Kidney epithelial cell (primary cell): ENCODE data around the gene TSSC4. TPM values are rescaled to one million over a fixed set of nuclear protein-coding genes. Genes with fewer than 3 reads are reported as not detected.

Experiments used
- DNase-seq: peaks from one replicate; pipeline ENCODE4 v3.0.0-alpha.2; 2010; ENCODE audit warnings: low read depth
- H3K27me3 ChIP-seq: 2 replicates; pipeline ENCODE4 v1.6.0; 2011; ENCODE audit warnings: low read length; ENCODE audit not compliant: control insufficient read depth, insufficient read depth
- H3K36me3 ChIP-seq: 2 replicates; pipeline ENCODE4 v1.5.1; 2011; ENCODE audit warnings: low read length; ENCODE audit not compliant: control insufficient read depth, insufficient read depth
- H3K4me3 ChIP-seq: 2 replicates; pipeline ENCODE4 v1.5.1; 2011; ENCODE audit warnings: low read depth, mild to moderate bottlenecking, control low read depth, low read length
- total RNA-seq: library from RNA; depleted of rRNA; stranded (reverse); fragments of >200 nt; gene quantifications from 2 replicates; pipeline ENCODE4 v1.2.3, GENCODE V29; 2015
- TF ChIP-seq, protein P1 (sequence below): IDR thresholded peaks from 2 replicates; pipeline ENCODE4 v1.5.1; 2011; ENCODE audit warnings: mild to moderate bottlenecking, moderate library complexity, low read length, control low read depth, inconsistent platforms; ENCODE audit not compliant: insufficient read depth, poor library complexity, severe bottlenecking

The TSSC4 gene
- total RNA-seq, 1 donor from 2014 or later = 62.0 TPM

- H3K36me3 ChIP-seq = no peaks in the 10 kb centered on the region
- TF ChIP-seq, protein P1, sequence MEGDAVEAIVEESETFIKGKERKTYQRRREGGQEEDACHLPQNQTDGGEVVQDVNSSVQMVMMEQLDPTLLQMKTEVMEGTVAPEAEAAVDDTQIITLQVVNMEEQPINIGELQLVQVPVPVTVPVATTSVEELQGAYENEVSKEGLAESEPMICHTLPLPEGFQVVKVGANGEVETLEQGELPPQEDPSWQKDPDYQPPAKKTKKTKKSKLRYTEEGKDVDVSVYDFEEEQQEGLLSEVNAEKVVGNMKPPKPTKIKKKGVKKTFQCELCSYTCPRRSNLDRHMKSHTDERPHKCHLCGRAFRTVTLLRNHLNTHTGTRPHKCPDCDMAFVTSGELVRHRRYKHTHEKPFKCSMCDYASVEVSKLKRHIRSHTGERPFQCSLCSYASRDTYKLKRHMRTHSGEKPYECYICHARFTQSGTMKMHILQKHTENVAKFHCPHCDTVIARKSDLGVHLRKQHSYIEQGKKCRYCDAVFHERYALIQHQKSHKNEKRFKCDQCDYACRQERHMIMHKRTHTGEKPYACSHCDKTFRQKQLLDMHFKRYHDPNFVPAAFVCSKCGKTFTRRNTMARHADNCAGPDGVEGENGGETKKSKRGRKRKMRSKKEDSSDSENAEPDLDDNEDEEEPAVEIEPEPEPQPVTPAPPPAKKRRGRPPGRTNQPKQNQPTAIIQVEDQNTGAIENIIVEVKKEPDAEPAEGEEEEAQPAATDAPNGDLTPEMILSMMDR = no peak
- DNase-seq = no peak
- H3K4me3 ChIP-seq = no peak overlapping the region
- H3K27me3 ChIP-seq = peaks cover 4% of the 10 kb centered on the region
Measured at GRCh38 chr11:2426826-2427521, 26.4 kb downstream of the TSSC4 start.

DNA sequence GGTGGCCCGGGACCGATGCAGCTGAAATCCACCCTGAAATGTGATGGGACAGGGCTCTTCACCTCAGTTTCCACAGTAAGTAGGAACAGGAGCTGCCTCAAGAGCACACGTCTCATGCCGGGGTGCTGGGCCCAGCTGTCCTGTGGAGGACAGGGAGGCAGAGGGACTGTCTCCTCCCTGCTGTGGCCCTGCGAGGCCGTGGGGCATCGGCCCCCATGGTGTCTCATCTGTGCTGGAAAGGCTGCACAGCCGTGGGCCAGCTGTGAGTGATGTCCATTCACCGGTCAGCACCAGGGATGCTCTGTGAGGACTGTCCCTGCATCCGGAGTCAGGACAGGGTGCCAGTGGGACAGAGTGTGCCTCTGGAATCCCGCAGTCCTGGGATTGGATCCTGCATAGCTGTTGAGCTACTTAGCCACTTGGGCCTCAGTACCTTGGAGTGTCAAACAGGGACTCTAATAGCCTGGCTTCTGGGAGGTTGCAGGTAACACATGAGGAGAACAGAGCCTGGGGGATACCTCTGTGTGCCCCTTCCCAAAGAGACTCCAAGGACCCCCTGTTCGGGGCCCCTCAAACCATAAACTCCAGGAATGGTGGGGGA lies 27.3 kb downstream of the TSSC4 start:
- DNase-seq = no peak
- TF ChIP-seq, protein P1 = no peak
- Histone ChIP-seq H3K4me3 (no peak overlapping the region), H3K36me3 (no peaks in the 10 kb centered on the region), H3K27me3 (peaks cover 6% of the 10 kb centered on the region)

- peaks cover 6% of the 10 kb centered on the region for H3K27me3 ChIP-seq
Measured at GRCh38 chr11:2428322-2428795, 27.8 kb downstream of the TSSC4 start.

DNA sequence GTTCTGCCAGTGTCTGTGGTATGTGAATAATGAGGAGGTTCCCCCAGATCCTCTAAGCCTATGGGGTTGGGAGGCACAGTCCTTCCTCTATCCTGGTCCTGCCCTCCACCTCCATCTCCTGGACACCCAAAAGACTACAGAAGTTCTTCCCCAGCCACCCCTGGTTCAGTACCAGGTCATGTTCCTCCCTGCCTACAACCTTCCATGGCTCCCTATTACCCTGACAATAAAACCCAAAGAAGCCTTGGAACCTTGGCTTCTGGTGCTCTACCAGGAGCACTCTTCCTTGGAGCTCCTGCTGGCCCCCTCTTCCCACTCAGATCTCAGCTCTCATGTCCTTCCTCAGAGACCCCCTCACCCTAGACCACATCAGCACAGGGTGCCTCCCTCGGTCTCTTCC lies 30.8 kb downstream of the TSSC4 start:
- no peaks in the 10 kb centered on the region for H3K36me3 ChIP-seq
- H3K4me3 ChIP-seq = no peak overlapping the region
- TF ChIP-seq, protein P1 = no peak
- H3K27me3 ChIP-seq = peaks cover 9% of the 10 kb centered on the region
- DNase-seq = no peak

More at GRCh38 chr11:2428322-2428795, 27.8 kb downstream of the TSSC4 start:
- no peak for DNase-seq
- no peak overlapping the region for H3K4me3 ChIP-seq
- TF ChIP-seq, protein P1 = peak; percentile 81
- no peaks in the 10 kb centered on the region for H3K36me3 ChIP-seq

DNA sequence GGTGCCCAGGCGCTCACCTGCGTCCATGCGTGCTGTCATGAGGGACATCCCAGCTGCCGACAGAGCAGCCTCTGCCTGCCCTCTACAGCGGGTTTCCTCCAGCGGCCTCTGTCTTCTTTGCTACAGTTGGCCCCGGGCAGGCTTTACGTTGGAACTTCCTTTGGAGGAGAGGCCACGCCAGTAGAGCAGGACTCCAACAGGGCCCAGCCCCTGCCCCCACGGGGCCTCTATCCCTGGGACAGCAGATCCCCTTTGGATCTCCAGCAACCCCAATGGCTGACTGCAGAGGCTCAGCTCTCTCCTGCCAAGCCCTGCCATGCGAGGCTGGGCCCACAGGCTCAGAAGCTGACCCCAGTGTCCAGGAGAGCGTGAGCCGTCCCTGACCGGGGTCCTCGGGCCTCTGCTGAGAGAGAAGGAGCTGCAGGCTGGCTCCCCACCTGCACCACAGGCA lies 31.6 kb downstream of the TSSC4 start:
- no peaks in the 10 kb centered on the region for H3K36me3 ChIP-seq
- peaks cover 15% of the 10 kb centered on the region for H3K27me3 ChIP-seq
- DNase-seq = no peak
- H3K4me3 ChIP-seq = no peak overlapping the region
- TF ChIP-seq, protein P1 = no peak

GRCh38 chr11:2432628-2433071 lies 32.1 kb downstream of the TSSC4 start:
- TF ChIP-seq, protein P1 = no peak
- DNase-seq = no peak
- Histone ChIP-seq H3K4me3 (no peak overlapping the region), H3K36me3 (no peaks in the 10 kb centered on the region), H3K27me3 (peaks cover 16% of the 10 kb centered on the region)
